Inflammatory macrophage treated with lipopolysaccharide for 4 hours (primary cell): ENCODE results near the gene RPUSD4.

ENCODE experiments used
- DNase-seq: peaks from one replicate; pipeline ENCODE4 v3.0.0-alpha.2; 2020

Gene RPUSD4

GRCh38 chr11:126210871-126211235 lies 597 bp downstream of the RPUSD4 start:
- no peak for DNase-seq

- no peak for DNase-seq
These were observed 3.6 kb downstream of the RPUSD4 start for GRCh38 chr11:126207896-126208295.

GRCh38 chr11:126205359-126205758 lies 6.1 kb downstream of the RPUSD4 start:
- no peak for DNase-seq

GRCh38 chr11:126202646-126203359 lies 8.6 kb downstream of the RPUSD4 start:
- DNase-seq: no peak

GRCh38 chr11:126198648-126199047 lies 12.8 kb downstream of the RPUSD4 start:
- DNase-seq: no peak

GRCh38 chr11:126197277-126197939 lies 14.0 kb downstream of the RPUSD4 start:
- no peak for DNase-seq

- DNase-seq: no peak
These were observed 16.3 kb downstream of the RPUSD4 start for GRCh38 chr11:126195119-126195518.

GRCh38 chr11:126194121-126194543 lies 17.3 kb downstream of the RPUSD4 start:
- DNase-seq: peak; percentile 49

- no peak for DNase-seq
These were observed 18.4 kb downstream of the RPUSD4 start for GRCh38 chr11:126193038-126193478.

GRCh38 chr11:126192361-126192760 lies 19.1 kb downstream of the RPUSD4 start:
- no peak for DNase-seq

- DNase-seq: no peak
These were observed 19.9 kb downstream of the RPUSD4 start for GRCh38 chr11:126191379-126192073.

GRCh38 chr11:126190792-126191191 lies 20.7 kb downstream of the RPUSD4 start:
- no peak for DNase-seq

- no peak for DNase-seq
These were observed 22.1 kb downstream of the RPUSD4 start for GRCh38 chr11:126189109-126189929.

GRCh38 chr11:126188332-126189108 lies 22.9 kb downstream of the RPUSD4 start:
- DNase-seq: no peak

- DNase-seq: no peak
These were observed 24.5 kb downstream of the RPUSD4 start for GRCh38 chr11:126186708-126187529.

GRCh38 chr11:126186025-126186698 lies 25.3 kb downstream of the RPUSD4 start:
- no peak for DNase-seq

- DNase-seq: no peak
These were observed 26.0 kb downstream of the RPUSD4 start for GRCh38 chr11:126185259-126186024.

- no peak for DNase-seq
These were observed 28.5 kb downstream of the RPUSD4 start for GRCh38 chr11:126182787-126183445.
